Neuronal stem cell (in vitro differentiated cells): ENCODE results near the gene TSPAN14.

Experiments used
- DNase-seq: peaks from one replicate; pipeline ENCODE4 v3.0.0-alpha.2; 2013; ENCODE audit warnings: low spot score
- H2AFZ ChIP-seq: one replicate; pipeline ENCODE4 v1.6.1; 2013; ENCODE audit warnings: mild to moderate bottlenecking, low read length, inconsistent platforms
- H2AK5ac ChIP-seq: 2 replicates; pipeline ENCODE4 v1.6.1; 2013; ENCODE audit warnings: low read depth, mild to moderate bottlenecking, inconsistent platforms, low read length, moderate library complexity, mixed read lengths
- H2BK120ac ChIP-seq: 2 replicates; pipeline ENCODE4 v1.6.1; 2013; ENCODE audit warnings: low read depth, mild to moderate bottlenecking, inconsistent platforms, low read length, moderate library complexity, mixed read lengths
- H2BK12ac ChIP-seq: one replicate; pipeline ENCODE4 v1.6.1; 2013; ENCODE audit warnings: low read length, inconsistent platforms
- H2BK15ac ChIP-seq: 2 replicates; pipeline ENCODE4 v1.6.1; 2013; ENCODE audit warnings: mild to moderate bottlenecking, low read length, inconsistent platforms, mixed read lengths
- H2BK5ac ChIP-seq: one replicate; pipeline ENCODE4 v1.6.1; 2013; ENCODE audit warnings: inconsistent platforms, mild to moderate bottlenecking, low read length, moderate library complexity
- H3K14ac ChIP-seq: one replicate; pipeline ENCODE4 v1.6.1; 2013; ENCODE audit warnings: low read length, inconsistent platforms
- H3K18ac ChIP-seq: 2 replicates; pipeline ENCODE4 v1.6.1; 2013; ENCODE audit warnings: low read length, inconsistent platforms
- H3K23ac ChIP-seq: 2 replicates; pipeline ENCODE4 v1.6.1; 2013; ENCODE audit warnings: low read depth, mild to moderate bottlenecking, mixed read lengths, low read length, inconsistent platforms; ENCODE audit not compliant: poor library complexity
- H3K27ac ChIP-seq: replicated peaks from 3 replicates; pipeline ENCODE4 v1.5.1; 2013; ENCODE audit warnings: low read length, inconsistent platforms
- H3K27me3 ChIP-seq, 3 experiments: 2 replicates each; pipeline ENCODE4 v1.6.1; 2013; ENCODE audit warnings: low read length in 3 of 3, mild to moderate bottlenecking in 2 of 3, inconsistent platforms in 1 of 3, low read depth in 1 of 3, mixed read lengths in 1 of 3, moderate library complexity in 1 of 3; ENCODE audit not compliant: control insufficient read depth in 3 of 3, insufficient read depth in 3 of 3
- H3K36me3 ChIP-seq, 2 donors: replicated peaks in 1 of 2; 2 replicates each; pipeline ENCODE4 v1.6.1; 2013; ENCODE audit warnings: low read length in 2 of 2; ENCODE audit not compliant: control insufficient read depth in 2 of 2, insufficient read depth in 2 of 2
- H3K4ac ChIP-seq: 2 replicates; pipeline ENCODE4 v1.6.1; 2013; ENCODE audit warnings: inconsistent platforms, mild to moderate bottlenecking, low read length, moderate library complexity
- H3K4me1 ChIP-seq, 2 donors: 1 replicate in 1 of 2; 2 replicates in 1 of 2; pipeline ENCODE4 v1.6.1; 2013; ENCODE audit warnings: low read length in 2 of 2, low read depth in 1 of 2; ENCODE audit not compliant: control insufficient read depth in 2 of 2, insufficient read depth in 1 of 2
- H3K4me2 ChIP-seq: one replicate; pipeline ENCODE4 v1.6.1; 2013; ENCODE audit warnings: mild to moderate bottlenecking, low read length, inconsistent platforms; ENCODE audit not compliant: insufficient read depth, poor library complexity, severe bottlenecking
- H3K4me3 ChIP-seq, 2 donors: 2 replicates each; pipeline ENCODE4 v1.5.1; 2013; ENCODE audit warnings: low read length in 2 of 2, mild to moderate bottlenecking in 2 of 2, inconsistent platforms in 1 of 2, moderate library complexity in 1 of 2
- H3K79me1 ChIP-seq: one replicate; pipeline ENCODE4 v1.6.1; 2013; ENCODE audit warnings: low read depth, mild to moderate bottlenecking, inconsistent platforms, low read length, moderate library complexity
- H3K9ac ChIP-seq: one replicate; pipeline ENCODE4 v1.6.1; 2013; ENCODE audit warnings: mild to moderate bottlenecking, low read depth, low read length, inconsistent platforms; ENCODE audit not compliant: poor library complexity
- H3K9me3 ChIP-seq, 2 donors: replicated peaks in 1 of 2; 2 replicates each; pipeline versions ENCODE3 to v1.6.1; 2013; ENCODE audit warnings: low read length in 2 of 2, mild to moderate bottlenecking in 2 of 2, inconsistent platforms in 1 of 2, low read depth in 1 of 2, mixed read lengths in 1 of 2, moderate library complexity in 1 of 2; ENCODE audit not compliant: control insufficient read depth in 2 of 2, insufficient read depth in 1 of 2
- H4K8ac ChIP-seq: one replicate; pipeline ENCODE4 v1.6.1; 2013; ENCODE audit warnings: low read depth, mild to moderate bottlenecking, inconsistent platforms, low read length, moderate library complexity
- H4K91ac ChIP-seq: one replicate; pipeline ENCODE4 v1.6.1; 2013; ENCODE audit warnings: low read length, low read depth, mild to moderate bottlenecking, inconsistent platforms; ENCODE audit not compliant: poor library complexity
- WGBS, 2 donors: extraction: QIAGEN DNeasy Blood & Tissue Kit; methylation state at CpG; one replicate each; pipeline ENCODE4 v1.1.7; 2013; ENCODE audit warnings: missing lambda C conversion rate in 2 of 2, mixed read lengths in 1 of 2; ENCODE audit not compliant: insufficient read length in 2 of 2, insufficient replicate concordance in 1 of 2; ENCODE audit errors: extremely low coverage in 2 of 2; 5-methylcytosine and 5-hydroxymethylcytosine counted together

Gene TSPAN14

DNA sequence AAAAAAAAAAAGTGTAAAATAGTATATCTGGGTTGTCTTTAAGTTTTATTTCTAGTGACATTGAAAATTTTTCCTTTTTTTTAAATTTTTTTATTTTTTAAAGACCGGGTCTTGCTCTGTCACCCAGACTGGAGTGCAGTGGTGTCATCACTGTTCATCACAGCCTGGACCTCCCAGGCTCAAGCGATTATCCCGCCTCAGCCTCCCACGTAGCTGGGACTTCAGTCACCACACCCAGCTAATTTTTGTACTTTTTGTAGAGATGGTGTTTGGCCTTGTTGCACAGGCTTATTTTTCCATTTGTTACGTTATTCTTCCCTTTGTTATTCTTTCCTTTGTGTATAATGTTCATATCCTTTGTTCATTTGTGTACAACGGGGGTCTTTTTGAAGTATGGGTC lies 30.1 kb downstream of the TSPAN14 start:
- no peak overlapping the region for H4K8ac ChIP-seq
- H3K27me3 ChIP-seq: no peaks in the 10 kb centered on the region
- no peak overlapping the region for H2BK15ac ChIP-seq
- H3K9ac ChIP-seq: no peak overlapping the region
- H2AK5ac ChIP-seq: no peak overlapping the region
- H3K79me1 ChIP-seq: peaks cover 12% of the 10 kb centered on the region
- H3K9me3 ChIP-seq: no peaks in the 10 kb centered on the region
- H2BK120ac ChIP-seq: no peak overlapping the region
- H3K4me3 ChIP-seq: no peak overlapping the region
- H4K91ac ChIP-seq: no peak overlapping the region
- no peak overlapping the region for H3K27ac ChIP-seq
- H3K4me2 ChIP-seq: no peak overlapping the region
- DNase-seq: no peak
- no CpG with 5 or more reads among the region's 6 CpGs for WGBS, 2 donors
- peaks cover 17 to 30% of the 10 kb centered on the region in 2 donors for H3K4me1 ChIP-seq
- no peak overlapping the region for H3K23ac ChIP-seq
- no peak overlapping the region for H2BK5ac ChIP-seq
- H2AFZ ChIP-seq: no peak overlapping the region
- no peak overlapping the region for H3K4ac ChIP-seq
- H3K14ac ChIP-seq: no peak overlapping the region
- H3K36me3 ChIP-seq: peaks cover 2 to 36% of the 10 kb centered on the region in 2 donors
- no peak overlapping the region for H2BK12ac ChIP-seq
- H3K18ac ChIP-seq: no peak overlapping the region

DNA sequence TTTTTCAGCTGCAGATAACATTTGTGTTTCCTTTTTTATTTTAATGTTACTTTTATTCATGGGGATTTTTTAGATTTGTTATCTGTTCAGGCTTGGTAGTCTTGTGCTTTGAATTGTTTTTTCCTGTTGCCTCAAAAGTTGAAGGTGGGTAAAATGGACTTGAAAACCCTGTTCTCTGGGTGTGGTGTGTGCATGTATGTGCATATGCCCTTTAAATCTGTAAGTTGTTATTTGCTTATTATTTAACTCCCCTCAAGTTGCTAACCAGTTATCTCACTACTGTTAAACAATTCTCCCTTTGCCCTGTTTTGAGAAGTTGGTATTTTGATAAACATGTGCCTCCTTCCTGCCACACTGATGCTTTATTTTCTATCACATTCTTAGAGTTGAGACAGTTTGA lies 30.6 kb downstream of the TSPAN14 start:
- Histone ChIP-seq H2BK12ac (no peak overlapping the region), H3K79me1 (peaks cover 16% of the 10 kb centered on the region), H2AFZ (no peak overlapping the region), H3K14ac (no peak overlapping the region), H3K4me2 (no peak overlapping the region), H2BK5ac (no peak overlapping the region), H4K8ac (no peak overlapping the region), H3K9me3 (no peaks in the 10 kb centered on the region), H2BK120ac (no peak overlapping the region), H3K23ac (no peak overlapping the region), H2BK15ac (no peak overlapping the region), H4K91ac (no peak overlapping the region), H3K9ac (no peak overlapping the region), H3K4me3 (no peak overlapping the region), H3K4me1 (peaks cover 17 to 30% of the 10 kb centered on the region in 2 donors), H3K27ac (no peak overlapping the region), H3K18ac (no peak overlapping the region), H3K36me3 (peaks cover 6 to 40% of the 10 kb centered on the region in 2 donors), H3K27me3 (no peaks in the 10 kb centered on the region), H3K4ac (no peak overlapping the region), H2AK5ac (no peak overlapping the region)
- DNase-seq: no peak

DNA sequence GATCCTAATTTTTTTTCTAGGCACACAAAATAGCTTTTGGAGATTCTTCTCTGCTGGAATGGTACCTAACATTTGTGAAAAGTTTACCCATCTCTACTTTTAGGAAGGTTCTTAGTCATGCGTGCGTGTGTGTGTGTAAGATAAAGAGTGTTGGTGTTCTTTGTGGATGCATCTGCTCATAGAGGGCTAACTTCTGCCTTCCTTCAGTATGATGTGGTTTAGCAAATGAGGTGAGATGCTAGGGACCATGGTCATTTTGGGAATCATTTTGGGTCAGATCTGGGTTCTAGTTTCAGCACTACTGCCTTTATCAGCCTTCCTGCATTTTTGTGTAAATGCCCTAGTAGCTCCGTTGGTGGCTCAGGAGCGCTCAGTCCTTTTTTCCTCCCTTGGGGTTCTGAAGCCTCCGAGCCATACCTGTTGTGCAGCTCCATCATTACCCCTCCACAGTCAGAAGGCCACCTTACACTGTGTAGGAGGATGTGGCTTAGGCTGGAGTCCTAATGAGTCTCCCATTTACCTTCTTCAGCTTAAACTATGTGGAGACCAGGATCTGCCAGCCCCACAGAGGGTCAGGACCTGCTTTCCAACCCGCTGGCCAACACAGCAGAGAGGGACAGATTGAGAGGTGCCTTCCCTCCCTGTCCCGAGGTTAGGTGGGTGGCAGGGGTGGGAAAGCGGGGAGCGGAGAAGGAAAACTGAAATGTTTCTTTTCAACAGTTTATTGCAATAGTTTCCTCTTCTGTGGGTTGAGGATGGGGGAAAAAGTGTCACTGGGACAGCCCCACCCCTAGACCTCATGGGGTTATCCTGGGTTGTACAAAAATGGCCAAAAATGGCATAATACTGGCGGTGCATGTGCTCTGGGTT lies 31.2 kb downstream of the TSPAN14 start:
- WGBS, 2 donors: no CpG with 5 or more reads among the region's 10 CpGs
- Histone ChIP-seq H2BK120ac (no peak overlapping the region), H4K91ac (no peak overlapping the region), H3K27me3 (no peaks in the 10 kb centered on the region), H2AFZ (no peak overlapping the region), H2AK5ac (no peak overlapping the region), H2BK15ac (no peak overlapping the region), H3K9me3 (peaks cover 0 to 2% of the 10 kb centered on the region in 2 donors), H3K23ac (no peak overlapping the region), H3K4me3 (no peak overlapping the region), H3K36me3 (peaks cover 12 to 46% of the 10 kb centered on the region in 2 donors), H2BK12ac (no peak overlapping the region), H4K8ac (no peak overlapping the region), H3K4me1 (peaks cover 17 to 30% of the 10 kb centered on the region in 2 donors), H3K9ac (no peak overlapping the region), H3K79me1 (peaks cover 18% of the 10 kb centered on the region), H3K27ac (peak overlapping the region; percentile 71), H3K4me2 (no peak overlapping the region), H3K18ac (no peak overlapping the region), H2BK5ac (no peak overlapping the region), H3K14ac (no peak overlapping the region), H3K4ac (no peak overlapping the region)
- no peak for DNase-seq

DNA sequence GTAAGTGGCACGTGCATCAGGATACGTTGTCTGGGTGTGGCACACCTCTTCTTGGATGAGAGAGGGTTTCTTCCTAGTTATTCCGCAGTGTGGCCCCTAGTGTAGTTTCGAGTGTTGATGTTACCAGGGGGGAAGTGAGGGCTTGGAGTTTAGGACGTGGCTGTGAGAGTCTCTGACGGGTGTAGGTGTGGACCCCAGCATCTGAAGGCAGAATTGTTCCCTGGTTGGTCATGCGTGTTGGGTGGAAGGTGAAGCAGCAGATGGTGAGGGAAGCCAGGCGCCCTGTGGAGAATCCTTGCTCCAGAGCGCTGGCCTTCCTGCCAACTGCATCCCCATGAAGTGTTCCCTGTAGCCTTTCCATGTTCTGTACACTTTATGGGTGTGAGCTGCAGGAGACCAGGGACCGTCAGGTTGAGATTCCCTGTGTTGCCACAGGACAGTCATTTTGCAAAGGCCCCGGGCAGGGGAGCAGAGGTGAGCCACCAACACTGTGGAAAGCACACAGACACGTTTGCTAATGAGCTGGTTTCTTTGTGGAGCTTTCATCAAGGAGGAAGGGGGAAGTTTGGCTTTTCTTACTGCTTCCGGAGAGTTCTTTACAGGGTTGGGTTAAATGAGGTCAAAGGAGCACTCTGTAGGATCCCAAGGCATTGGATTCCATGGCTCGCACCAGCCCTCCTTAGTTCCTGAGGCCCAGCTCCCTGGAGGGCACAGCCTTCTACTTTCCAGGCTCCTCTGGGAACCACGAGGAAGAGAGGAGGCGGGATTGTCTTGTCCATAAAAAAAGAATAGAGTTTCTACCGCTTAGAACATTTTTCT lies 32.0 kb downstream of the TSPAN14 start:
- Histone ChIP-seq H3K79me1 (peaks cover 18% of the 10 kb centered on the region), H3K27me3 (no peaks in the 10 kb centered on the region), H3K4me3 (no peak overlapping the region), H2AK5ac (no peak overlapping the region), H3K4me2 (no peak overlapping the region), H2BK15ac (no peak overlapping the region), H3K9ac (no peak overlapping the region), H3K27ac (peak overlapping the region; percentile 71), H2AFZ (no peak overlapping the region), H4K8ac (no peak overlapping the region), H2BK12ac (no peak overlapping the region), H4K91ac (no peak overlapping the region), H3K9me3 (peaks cover 0 to 2% of the 10 kb centered on the region in 2 donors), H2BK5ac (no peak overlapping the region), H3K36me3 (peaks cover 19 to 51% of the 10 kb centered on the region in 2 donors), H3K4me1 (peaks cover 17 to 30% of the 10 kb centered on the region in 2 donors), H3K14ac (no peak overlapping the region), H2BK120ac (no peak overlapping the region), H3K4ac (no peak overlapping the region), H3K23ac (no peak overlapping the region), H3K18ac (peak overlapping the region; percentile 73)
- WGBS, 2 donors: no CpG with 5 or more reads among the region's 17 CpGs
- no peak for DNase-seq
